ENCODE data around the gene MAPK1.
"Not testable (repeated sequence)": the region's sequence is repeated elsewhere in the genome, so short reads cannot be mapped to it uniquely, and the experiment has no call there.

The MAPK1 gene

GRCh38 chr22:21845558-21846453 is 21.6 kb downstream of the MAPK1 start:
- DNase-seq: no peak

- no peak for DNase-seq
Measured at GRCh38 chr22:21842946-21843345, 24.5 kb downstream of the MAPK1 start.

DNA sequence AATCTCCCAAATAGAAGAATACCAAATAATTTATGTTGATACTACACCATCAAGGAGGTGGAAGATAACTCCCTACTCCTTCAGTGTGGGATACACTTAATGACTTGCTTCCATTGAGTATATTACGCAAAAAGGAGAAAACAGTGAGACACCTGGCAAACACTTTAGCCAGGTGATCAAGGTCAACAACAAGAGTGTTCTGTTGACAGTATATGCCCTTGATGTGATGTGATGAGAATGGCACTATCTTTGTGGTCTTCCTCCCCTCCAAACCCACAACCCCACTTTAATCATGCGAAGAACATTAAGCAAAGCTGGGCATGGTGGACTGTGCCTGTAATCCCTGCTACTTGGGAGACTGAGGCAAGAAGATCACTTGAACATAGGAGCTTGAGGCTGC is 26.0 kb downstream of the MAPK1 start:
- DNase-seq: no peak

DNA sequence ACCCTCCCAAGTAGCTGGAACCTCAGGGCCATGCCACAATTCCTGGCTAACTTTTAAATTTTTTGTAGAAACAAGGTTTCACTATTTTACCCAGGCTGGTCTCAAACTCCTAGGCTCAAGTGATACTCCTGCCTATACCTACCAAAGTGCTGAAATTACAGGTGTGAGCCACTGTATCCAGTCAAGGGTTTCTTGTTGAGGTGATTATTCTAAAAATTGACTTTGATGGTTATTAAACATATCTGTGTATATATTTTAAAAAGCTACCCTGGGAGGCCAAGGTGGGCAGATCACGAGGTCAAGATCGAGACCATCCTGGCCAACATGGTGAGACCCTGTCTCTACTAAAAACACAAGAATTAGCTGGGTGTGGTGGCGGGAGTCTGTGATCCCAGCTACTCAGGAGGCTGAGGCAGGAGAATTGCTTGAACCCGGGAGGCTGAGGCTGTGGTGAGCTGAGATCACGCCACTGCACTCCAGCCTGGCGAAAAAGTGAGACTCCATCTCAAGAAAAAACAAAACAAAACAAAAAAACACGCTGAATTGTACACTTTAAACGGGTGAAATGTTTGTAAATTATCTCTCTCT is 27.1 kb downstream of the MAPK1 start:
- no peak for DNase-seq

GRCh38 chr22:21839765-21840140 is 27.7 kb downstream of the MAPK1 start:
- no peak for DNase-seq

DNA sequence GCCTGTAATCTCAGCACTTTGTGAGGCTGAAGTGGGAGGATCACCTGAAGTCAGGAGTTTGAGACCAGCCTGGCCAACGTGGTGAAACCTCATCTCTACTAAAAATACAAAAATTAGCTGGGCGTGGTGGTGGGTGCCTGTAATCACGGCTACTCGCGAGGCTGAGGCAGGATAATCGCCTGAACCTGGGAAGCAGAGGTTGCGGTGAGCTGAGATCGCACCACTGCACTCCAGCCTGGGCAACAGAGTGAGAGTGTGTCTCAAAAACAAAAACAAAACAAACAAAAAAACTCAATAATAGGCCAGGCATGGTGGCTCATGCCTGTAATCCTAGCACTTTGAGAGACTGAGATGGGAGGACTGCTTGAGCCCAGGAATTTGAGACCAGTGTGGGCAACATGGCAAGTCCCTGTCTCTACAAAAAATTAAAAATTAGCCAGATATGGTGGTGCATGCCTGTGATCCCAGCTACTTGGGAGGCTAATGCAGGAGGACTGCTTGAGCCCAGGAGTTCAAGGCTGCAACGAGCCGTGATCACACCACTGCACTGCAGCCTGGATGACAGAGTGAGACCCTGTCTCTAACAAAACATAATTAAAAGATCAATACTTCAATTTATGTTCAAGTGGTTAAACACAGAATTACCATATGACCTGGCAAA is 28.2 kb downstream of the MAPK1 start:
- DNase-seq: not testable (repeated sequence)

DNA sequence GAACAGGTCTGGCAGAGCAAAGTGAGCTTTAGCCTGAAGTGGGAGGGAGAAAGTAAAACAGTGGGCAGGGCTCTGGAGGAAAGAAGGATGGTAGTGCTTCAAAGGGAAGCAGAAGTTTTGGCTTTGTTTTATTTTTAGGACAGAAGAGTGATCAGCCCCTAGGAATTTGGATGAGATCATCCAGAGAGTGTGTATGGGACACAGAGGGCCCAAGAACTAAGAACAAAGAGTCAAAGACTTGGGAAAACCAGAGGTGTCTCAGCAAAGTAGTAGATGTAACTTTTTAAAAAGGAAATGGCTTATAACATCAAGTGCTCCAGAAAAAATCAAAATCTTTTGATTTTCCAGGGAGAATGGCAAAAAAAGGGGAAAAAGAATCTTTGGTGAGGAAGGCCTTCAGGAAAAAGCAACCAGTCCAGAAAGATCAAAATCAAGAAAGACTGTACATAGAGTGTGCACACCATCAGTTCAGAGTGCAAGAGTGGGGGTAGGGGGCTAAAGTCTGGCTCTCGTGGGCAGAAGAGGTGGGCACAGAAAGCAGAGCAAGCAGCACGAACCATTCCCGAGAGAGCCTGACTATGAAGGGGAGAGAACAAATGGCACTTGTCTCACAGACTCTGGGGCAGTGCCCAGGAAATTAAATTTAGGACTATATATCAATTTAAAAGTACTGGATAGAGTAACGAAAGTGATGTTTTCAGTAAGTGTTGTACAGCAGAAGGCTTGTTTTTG is 30.0 kb downstream of the MAPK1 start:
- no peak for DNase-seq

DNA sequence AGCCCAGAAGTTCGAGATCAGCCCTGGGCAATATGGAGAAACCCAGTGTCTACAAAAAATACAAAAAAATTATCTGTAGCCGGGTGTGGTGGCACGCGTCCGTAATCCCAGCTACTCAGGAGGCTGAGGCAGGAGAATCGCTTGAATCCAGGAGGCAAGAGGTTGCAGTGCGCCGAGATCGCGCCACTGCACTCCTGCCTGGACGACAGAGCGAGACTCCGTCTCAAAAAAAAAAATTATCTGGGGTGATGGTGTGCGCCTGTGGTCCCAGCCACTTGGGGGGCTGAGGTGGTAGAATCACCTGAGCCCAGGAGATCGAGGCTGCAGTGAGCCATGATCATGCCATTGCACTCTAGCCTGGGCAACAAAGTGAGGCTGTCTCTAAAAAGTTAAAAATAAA is 31.0 kb downstream of the MAPK1 start:
- not testable (repeated sequence) for DNase-seq

GRCh38 chr22:21835378-21835777 is 32.1 kb downstream of the MAPK1 start:
- DNase-seq: no peak

DNA sequence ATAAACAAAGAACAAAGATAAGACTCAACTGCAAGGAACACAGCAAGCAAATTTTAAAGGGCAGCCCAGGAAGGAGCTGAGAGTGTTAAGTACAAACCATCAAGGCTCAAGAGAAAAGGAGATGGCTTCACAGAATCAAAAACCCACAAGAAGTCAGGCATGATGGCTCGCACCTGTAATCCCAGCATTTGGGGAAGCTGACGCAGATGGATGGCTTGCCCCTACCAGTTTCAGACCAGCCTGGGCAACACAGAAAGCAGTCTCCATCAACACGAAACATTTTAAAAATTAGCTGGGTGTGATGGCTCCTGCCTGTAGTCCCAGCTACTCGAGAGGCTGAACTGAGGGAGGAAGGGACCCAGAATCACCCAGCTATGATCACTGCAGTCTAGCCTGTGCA is 32.6 kb downstream of the MAPK1 start:
- no peak for DNase-seq

GRCh38 chr22:21832291-21833290 is 34.9 kb downstream of the MAPK1 start:
- DNase-seq: no peak

- no peak for DNase-seq
Measured at GRCh38 chr22:21829523-21829922, 37.9 kb downstream of the MAPK1 start.

DNA sequence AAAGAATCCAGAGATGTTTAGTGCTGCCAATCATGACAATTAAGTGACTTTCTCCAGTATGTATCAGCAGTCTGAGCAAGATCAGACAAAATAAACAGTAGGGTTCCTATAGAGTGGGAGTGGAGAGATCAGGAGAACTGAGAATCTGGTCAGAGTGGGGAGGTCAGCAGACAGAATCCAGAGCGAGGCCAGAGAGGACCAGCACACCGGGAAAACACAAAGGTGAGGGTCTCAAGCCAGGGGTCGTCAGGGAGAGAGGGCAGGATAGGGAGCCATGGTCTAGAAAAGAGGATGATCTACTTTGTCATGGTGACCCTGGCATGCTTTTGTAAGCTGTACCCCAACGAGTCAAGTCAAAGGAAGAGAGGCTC is 39.2 kb downstream of the MAPK1 start:
- no peak for DNase-seq

DNA sequence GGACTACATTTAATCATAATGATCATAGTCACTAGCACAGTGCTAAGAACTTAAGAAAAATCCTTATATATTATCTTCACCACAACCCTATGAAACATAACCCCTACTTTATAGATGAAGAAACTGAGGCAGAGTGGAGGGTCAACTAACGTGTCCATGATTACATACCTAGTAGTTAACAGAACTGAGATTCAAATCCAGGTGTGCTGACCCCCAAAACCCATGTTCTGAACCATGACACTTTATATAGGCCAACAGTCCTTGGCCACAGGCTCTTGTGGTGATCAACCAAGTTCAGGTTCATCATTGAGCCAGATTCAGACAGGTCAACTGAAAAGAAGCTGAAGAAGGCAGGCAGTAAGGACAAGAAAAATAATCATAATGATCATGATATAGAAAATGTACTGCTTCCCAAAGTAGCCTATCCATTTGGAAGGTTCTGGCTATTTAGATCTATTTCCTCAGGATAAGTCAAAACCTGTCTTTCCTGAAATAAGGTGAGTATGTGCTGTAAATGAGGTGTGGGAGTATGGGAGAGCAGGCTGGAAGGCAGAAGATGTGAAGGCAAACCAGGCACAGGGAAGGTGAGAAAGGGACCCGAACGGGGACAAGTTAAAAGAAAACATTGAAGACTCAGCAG is 39.7 kb downstream of the MAPK1 start:
- no peak for DNase-seq

GRCh38 chr22:21826204-21826603 is 41.2 kb downstream of the MAPK1 start:
- DNase-seq: no peak

GRCh38 chr22:21824962-21825361 is 42.5 kb downstream of the MAPK1 start:
- DNase-seq: not testable (repeated sequence)

DNA sequence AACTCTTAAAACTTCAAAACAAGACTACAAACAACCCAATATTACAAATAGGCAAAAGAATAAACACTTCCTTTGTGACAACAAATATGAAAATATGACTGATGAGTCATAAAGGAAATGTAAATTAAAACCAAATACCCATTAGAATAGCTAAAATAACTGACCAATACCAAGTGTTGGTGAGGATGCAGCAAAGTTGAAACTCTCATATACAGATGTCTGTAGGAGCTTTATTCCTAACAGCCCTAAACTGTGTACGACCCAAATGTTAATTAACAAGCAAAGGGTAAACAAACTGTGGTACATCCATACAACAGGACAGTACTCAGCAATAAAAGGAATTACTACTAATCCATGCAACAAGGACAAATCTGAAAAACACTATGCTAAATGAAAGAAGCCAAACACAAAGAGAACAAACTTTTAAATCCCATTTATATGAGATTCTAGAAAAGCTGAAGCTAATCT is 43.0 kb downstream of the MAPK1 start:
- no peak for DNase-seq

DNA sequence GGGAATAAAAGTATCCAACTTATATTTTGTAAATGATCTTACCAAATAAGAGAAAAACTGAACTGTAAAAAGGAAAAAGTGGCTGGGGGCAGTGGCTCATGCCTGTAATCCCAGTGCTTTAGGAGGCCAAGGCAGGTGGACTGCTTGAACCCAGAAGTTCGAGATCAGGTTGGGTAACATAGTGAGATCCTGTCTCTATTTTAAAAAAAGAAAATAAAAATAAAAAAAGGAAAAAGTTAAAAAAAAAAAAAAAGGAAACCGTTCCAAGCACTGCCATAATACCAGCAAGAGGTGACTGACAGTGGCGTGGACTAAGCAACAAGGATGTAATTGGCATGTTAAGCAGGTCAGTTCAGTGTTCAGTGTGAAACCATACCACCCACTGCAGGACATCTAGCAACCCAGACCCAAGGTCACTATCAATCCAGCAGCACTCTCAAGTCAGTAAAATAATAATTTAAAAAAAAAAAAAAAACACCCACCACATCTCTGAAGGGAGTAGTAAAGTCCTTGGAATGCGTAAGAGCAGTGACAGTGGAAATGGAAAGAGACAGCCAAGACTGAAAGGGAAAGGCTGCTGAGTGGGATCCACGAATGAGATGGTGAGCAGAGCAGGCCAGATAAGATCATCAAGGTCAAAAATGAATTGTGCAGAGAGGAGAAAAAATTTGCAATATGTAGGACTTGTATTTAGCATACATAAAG is 43.6 kb downstream of the MAPK1 start:
- no peak for DNase-seq

GRCh38 chr22:21819183-21819770 is 48.2 kb downstream of the MAPK1 start:
- DNase-seq: no peak

GRCh38 chr22:21818487-21819182 is 48.8 kb downstream of the MAPK1 start:
- no peak for DNase-seq
